ENCODE measurements around the gene TLR8.

GRCh38 chrX:12891915-12892506 lies 14.4 kb upstream of the TLR8 start:
- TF ChIP-seq CTCF (IDR thresholded peaks at IDR 0.05) (no peak), POLR2A (IDR thresholded peaks at IDR 0.05) (no peak)
